G401.6 (cell line): ENCODE measurements around the gene SUPT20HL1.
"Not testable (repeated sequence)": the region's sequence is repeated elsewhere in the genome, so short reads cannot be mapped to it uniquely, and the experiment has no call there.

ENCODE experiments used
- FAIRE-seq: peaks from 2 replicates; lab custom pipeline; 2012; peaks lifted over from hg19 to GRCh38; lab: Jason Lieb, UNC

The SUPT20HL1 gene

GRCh38 chrX:24363432-24364181 lies 3.2 kb downstream of the SUPT20HL1 start:
- not testable (repeated sequence) for FAIRE-seq

- no peak for FAIRE-seq
These were observed 3.9 kb downstream of the SUPT20HL1 start for GRCh38 chrX:24364326-24364725.

- no peak for FAIRE-seq
These were observed 4.6 kb downstream of the SUPT20HL1 start for GRCh38 chrX:24364851-24365538.

- not testable (repeated sequence) for FAIRE-seq
These were observed 6.4 kb downstream of the SUPT20HL1 start for GRCh38 chrX:24366762-24367400.

GRCh38 chrX:24369816-24370215 lies 9.4 kb downstream of the SUPT20HL1 start:
- FAIRE-seq, result no peak

GRCh38 chrX:24371391-24371972 lies 11.0 kb downstream of the SUPT20HL1 start:
- FAIRE-seq, result no peak

GRCh38 chrX:24372021-24372763 lies 11.8 kb downstream of the SUPT20HL1 start:
- FAIRE-seq, result no peak

GRCh38 chrX:24375600-24376131 lies 15.2 kb downstream of the SUPT20HL1 start:
- no peak for FAIRE-seq

GRCh38 chrX:24376403-24376802 lies 16.0 kb downstream of the SUPT20HL1 start:
- FAIRE-seq, result no peak

- FAIRE-seq, result no peak
These were observed 16.8 kb downstream of the SUPT20HL1 start for GRCh38 chrX:24377195-24377594.

GRCh38 chrX:24377911-24378468 lies 17.6 kb downstream of the SUPT20HL1 start:
- no peak for FAIRE-seq

GRCh38 chrX:24378706-24379105 lies 18.3 kb downstream of the SUPT20HL1 start:
- no peak for FAIRE-seq

GRCh38 chrX:24380262-24381187 lies 20.1 kb downstream of the SUPT20HL1 start:
- FAIRE-seq, result no peak

- FAIRE-seq, result not testable (repeated sequence)
These were observed 21.9 kb downstream of the SUPT20HL1 start for GRCh38 chrX:24382315-24382714.

GRCh38 chrX:24387724-24388123 lies 27.3 kb downstream of the SUPT20HL1 start:
- FAIRE-seq, result no peak

- no peak for FAIRE-seq
These were observed 30.9 kb downstream of the SUPT20HL1 start for GRCh38 chrX:24391389-24391788.

- no peak for FAIRE-seq
These were observed 31.4 kb downstream of the SUPT20HL1 start for GRCh38 chrX:24391843-24392242.

GRCh38 chrX:24392709-24393108 lies 32.3 kb downstream of the SUPT20HL1 start:
- no peak for FAIRE-seq

- FAIRE-seq, result peak; percentile 94
These were observed 35.3 kb downstream of the SUPT20HL1 start for GRCh38 chrX:24395775-24396174.

GRCh38 chrX:24396236-24396930 lies 35.9 kb downstream of the SUPT20HL1 start:
- no peak for FAIRE-seq
